Stimulated activated CD4-positive, alpha-beta T cell treated with anti-CD3 and anti-CD28 coated beads, Interleukin-15, amount 100 ng/mL, for 1 hour (primary cell): ENCODE measurements around the gene CRTC1.
"Not testable (repeated sequence)": the region's sequence is repeated elsewhere in the genome, so short reads cannot be mapped to it uniquely, and the experiment has no call there.

Source experiments
- DNase-seq, 2 donors: peaks; one replicate each; pipeline ENCODE4 v3.0.0-alpha.2; 2020; ENCODE audit warnings: low read depth in 1 of 2, low spot score in 1 of 2

The CRTC1 gene

GRCh38 chr19:18668744-18669523 is 14.5 kb upstream of the CRTC1 start:
- DNase-seq = no peak

GRCh38 chr19:18669524-18669817 is 14.0 kb upstream of the CRTC1 start:
- no peak for DNase-seq

- DNase-seq = no peak
Measured at GRCh38 chr19:18669883-18670282, 13.6 kb upstream of the CRTC1 start.

GRCh38 chr19:18670312-18670711 is 13.2 kb upstream of the CRTC1 start:
- DNase-seq = no peak

GRCh38 chr19:18671303-18672043 is 12.0 kb upstream of the CRTC1 start:
- no peak for DNase-seq

GRCh38 chr19:18672044-18672451 is 11.4 kb upstream of the CRTC1 start:
- no peak for DNase-seq

GRCh38 chr19:18672606-18673337 is 10.7 kb upstream of the CRTC1 start:
- no peak for DNase-seq

GRCh38 chr19:18674616-18675015 is 8.9 kb upstream of the CRTC1 start:
- no peak for DNase-seq

- DNase-seq = no peak
Measured at GRCh38 chr19:18675779-18676178, 7.7 kb upstream of the CRTC1 start.

- no peak for DNase-seq
Measured at GRCh38 chr19:18676692-18677091, 6.8 kb upstream of the CRTC1 start.

- no peak for DNase-seq
Measured at GRCh38 chr19:18677156-18677555, 6.3 kb upstream of the CRTC1 start.

GRCh38 chr19:18680148-18680547 is 3.3 kb upstream of the CRTC1 start:
- not testable (repeated sequence) for DNase-seq

- no peak for DNase-seq
Measured at GRCh38 chr19:18682807-18683108, 722 bp upstream of the CRTC1 start.

GRCh38 chr19:18683958-18684641 is 620 bp downstream of the CRTC1 start:
- no peak for DNase-seq

GRCh38 chr19:18684642-18684993 is 1.1 kb downstream of the CRTC1 start:
- no peak for DNase-seq

GRCh38 chr19:18685597-18686190 is 2.2 kb downstream of the CRTC1 start:
- DNase-seq = no peak

GRCh38 chr19:18687740-18688465 is 4.4 kb downstream of the CRTC1 start:
- DNase-seq = no peak

- DNase-seq = no peak
Measured at GRCh38 chr19:18696023-18696422, 12.5 kb downstream of the CRTC1 start.

- DNase-seq = no peak
Measured at GRCh38 chr19:18697680-18698079, 14.2 kb downstream of the CRTC1 start.

GRCh38 chr19:18698321-18699167 is 15.1 kb downstream of the CRTC1 start:
- no peak for DNase-seq
